GM19099 (cell line): ENCODE measurements around the gene MAEA.

ENCODE experiments used
- POLR2A ChIP-seq: IDR thresholded peaks from 3 replicates; pipeline ENCODE4 v1.6.1; 2011; ENCODE audit warnings: low read depth; ENCODE audit not compliant: insufficient read length; ENCODE audit errors: extremely low read depth

Gene MAEA

GRCh38 chr4:1373892-1374705, 84.4 kb downstream of the MAEA start:
- TF ChIP-seq POLR2A, result no peak

DNA sequence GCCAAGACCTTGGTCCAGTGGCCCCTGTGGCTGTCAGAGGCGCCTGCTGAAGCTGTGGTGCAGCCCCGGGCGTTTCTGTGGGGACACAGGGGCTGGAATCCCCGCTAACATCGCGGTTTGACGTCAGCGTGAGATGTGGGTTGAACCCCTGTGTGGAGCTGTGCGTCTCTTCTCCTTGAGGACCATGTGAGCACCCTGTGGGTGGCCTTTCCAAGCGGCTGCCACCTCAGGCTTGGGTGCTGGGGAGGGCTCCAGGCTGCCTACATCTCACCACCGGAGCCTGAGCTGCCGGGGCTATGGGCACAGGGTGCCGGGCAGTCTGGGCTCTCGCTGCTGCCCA, 85.0 kb downstream of the MAEA start:
- no peak for TF ChIP-seq POLR2A

- TF ChIP-seq POLR2A, result no peak
Measured at GRCh38 chr4:1375051-1375721, 85.5 kb downstream of the MAEA start.

DNA sequence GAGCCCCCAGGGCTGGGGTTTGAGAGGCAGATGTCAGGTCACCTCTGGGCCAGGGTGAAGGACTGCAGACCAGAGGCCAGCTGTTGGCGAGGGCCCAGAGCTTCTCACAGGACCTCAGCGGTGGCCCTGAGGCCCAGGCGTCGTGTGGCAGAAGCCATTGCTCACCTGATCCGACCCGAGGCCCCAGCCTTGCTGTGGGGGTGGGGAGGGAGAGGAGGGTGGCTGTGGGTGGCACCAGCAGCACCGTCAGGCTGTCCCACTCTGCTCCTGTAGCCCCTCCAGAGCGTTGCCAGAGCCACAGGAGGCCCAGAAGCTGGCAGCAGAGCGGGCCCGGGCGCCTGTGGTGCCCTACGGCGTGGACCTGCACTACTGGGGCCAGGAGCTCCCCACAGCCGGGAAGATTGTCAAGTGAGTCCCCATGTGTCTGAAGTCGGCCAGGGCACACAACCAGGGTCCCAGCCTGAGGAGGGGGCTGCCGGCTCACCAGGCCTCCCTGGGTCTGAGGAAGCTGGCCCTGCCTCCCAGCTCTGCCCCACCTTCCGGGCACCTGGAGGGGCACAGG, 86.2 kb downstream of the MAEA start:
- TF ChIP-seq POLR2A, result no peak

DNA sequence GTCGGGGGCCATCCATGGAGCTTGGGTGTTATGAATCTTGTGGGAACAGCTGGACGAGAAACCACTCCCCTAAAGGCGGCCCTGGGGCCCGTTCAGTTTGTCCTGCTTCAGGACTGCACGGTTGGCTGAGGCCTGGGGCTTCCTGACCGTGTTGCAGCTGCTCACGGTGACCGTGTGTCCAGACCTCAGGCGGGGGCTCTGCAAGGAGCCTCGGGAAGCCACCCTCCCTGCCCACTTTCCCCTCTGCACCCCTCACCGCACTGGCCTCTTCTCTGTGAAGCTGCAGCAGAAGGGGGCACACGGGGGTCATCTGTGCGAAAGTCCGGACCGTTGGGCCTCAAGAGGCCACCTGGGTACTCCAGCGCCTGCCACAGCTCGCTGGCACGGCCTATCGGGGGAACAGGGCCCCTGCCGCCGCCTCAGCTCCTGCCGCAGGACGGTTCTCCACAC, 86.7 kb downstream of the MAEA start:
- TF ChIP-seq POLR2A, result no peak

DNA sequence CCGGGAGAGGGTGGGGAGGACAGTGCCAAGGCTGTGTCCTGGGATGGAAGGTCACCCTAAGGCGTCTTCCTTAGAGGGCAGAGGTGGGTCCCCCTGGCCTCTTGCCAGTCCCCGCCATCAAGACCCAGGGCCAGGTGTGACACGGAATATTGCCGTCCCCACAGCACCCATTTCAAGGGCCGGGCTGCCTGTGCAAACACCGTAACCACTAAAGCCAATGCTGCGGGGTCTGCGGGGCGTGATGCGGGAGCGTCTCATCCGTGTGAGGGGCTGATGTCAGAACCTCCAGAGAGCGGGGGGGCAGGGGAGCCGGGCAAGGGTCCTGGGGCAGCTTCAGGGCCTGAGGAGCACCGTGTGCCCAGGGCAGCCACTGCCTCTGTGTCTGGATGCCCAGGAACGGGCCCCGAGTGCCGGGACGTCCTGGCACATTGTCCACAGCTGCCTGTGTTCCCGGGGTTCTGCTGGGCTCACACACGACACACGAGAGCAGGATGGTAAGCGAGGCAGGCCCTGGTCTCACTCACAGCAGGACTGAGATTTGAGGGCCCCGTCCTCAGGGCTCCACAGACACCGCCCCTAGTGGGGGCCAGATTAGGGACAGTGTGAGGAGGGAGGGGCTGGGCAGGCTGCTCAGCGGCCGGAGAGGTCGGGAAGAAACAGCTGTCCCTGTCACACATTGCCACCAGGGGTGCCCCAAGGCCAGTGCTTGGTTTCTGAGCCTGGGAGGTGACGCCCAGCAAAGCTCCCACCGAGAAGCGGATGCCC, 87.3 kb downstream of the MAEA start:
- no peak for TF ChIP-seq POLR2A

DNA sequence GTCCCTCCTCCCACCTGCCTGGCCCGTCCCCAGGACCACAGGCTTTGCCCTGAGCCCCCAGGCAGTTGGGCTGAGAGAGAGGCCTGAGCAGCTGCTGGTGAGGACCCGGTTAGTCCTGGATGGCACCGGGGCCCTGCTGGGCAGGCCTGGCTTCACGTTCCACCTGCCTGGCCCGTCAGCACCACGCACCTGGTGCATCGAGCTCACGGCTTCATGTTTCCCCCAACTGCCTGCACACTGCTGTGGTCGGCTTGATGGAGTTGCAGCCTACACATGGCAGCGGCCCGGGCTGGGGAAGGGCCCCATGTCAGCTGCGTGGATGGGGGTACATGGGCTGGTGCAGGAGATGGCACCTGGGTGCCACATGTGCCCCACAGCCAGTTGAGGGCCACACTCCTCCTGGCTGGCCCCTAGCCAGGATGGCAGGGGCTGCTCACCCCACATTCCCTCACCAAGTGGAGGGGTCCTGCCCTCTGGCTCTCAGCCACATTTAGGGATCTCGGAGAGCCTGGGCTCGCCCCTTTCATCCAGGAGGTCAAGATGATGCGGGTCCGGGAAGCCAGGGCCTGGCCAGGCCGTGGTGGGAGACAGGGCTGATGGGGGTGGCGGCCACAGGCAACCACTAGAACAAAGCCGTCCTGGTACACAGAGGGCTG, 88.0 kb downstream of the MAEA start:
- TF ChIP-seq POLR2A, result no peak

GRCh38 chr4:1378559-1379231, 89.0 kb downstream of the MAEA start:
- no peak for TF ChIP-seq POLR2A

DNA sequence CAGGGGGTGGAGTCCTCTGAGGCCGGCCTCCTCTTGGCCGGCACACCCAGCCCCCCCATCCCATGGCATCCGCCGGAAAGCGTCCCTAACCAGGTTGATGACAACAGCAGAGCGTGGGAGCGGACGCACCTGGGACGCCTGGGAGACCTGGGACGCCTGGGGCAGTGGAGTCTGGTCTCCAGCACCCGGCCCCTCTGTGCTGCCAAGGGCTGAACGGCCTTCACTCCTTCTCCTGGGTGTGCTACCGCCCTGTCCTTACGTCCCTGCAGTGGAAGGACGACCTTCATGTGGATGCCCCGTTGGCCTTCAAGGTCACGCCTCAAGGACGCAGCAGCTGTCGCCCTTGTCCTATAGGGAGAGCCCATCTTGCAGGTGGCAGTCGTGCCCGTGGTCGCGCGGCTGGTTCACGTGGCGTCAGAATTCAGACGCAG, 89.7 kb downstream of the MAEA start:
- no peak for TF ChIP-seq POLR2A

GRCh38 chr4:1379801-1380331, 90.2 kb downstream of the MAEA start:
- no peak for TF ChIP-seq POLR2A

- no peak for TF ChIP-seq POLR2A
Measured at GRCh38 chr4:1380368-1381151, 90.9 kb downstream of the MAEA start.

- no peak for TF ChIP-seq POLR2A
Measured at GRCh38 chr4:1381181-1381621, 91.5 kb downstream of the MAEA start.

DNA sequence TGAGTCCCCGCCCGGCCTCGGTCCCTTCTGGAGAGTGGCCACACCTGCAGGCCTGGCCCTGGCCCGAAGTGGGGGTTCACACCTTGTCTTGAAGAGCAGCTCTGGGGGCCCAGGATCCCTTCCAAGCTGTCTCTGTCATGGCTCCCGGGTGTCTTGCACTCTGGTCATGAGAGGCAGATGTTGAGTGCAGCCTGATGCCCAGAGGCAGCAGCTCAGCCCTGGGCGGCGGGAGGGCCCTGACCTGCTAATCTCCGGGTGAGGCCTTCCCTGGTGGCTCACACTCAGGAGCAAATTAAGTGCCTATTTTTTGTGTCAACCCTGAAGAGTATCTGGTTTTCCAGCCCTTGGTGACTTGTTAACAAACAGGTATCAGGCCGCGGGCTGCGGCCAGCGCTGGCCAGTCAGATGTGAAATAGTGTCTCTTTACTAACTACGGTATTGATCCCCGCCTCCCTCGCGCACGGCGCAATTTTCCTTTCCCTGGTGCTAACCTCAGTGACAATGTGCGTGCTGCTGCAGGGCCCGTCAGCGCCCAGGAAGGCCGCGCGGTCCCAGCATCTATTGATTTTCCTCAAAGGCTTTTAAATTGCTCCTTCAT, 92.4 kb downstream of the MAEA start:
- TF ChIP-seq POLR2A, result no peak
